Coronary artery (tissue), 2 donors: Measurements from ENCODE around the gene PCNX2.

Source experiments
- DNase-seq: peaks from one replicate; pipeline ENCODE4 v3.0.0-alpha.2; 2017; ENCODE audit warnings: low spot score
- H3K27ac ChIP-seq, 2 donors: fragments of 200-600 bp; sonication (generic); one replicate each; pipeline ENCODE4 v1.5.1; 2016 to 2019
- H3K4me3 ChIP-seq: fragments of 200-600 bp; sonication (generic); 2 replicates; pipeline ENCODE4 v1.5.1; 2016; ENCODE audit warnings: mild to moderate bottlenecking, moderate library complexity
- CTCF ChIP-seq: fragments of 200-600 bp; sonication (generic); IDR thresholded peaks from one replicate; pipeline ENCODE4 v1.5.1; 2019; ENCODE audit warnings: antibody characterized with exemption

The PCNX2 gene

GRCh38 chr1:232954594-232955365, 340.7 kb downstream of the PCNX2 start:
- no peak overlapping the region for H3K4me3 ChIP-seq
- TF ChIP-seq CTCF, result no peak
- no peak for DNase-seq
- no peak overlapping the region for H3K27ac ChIP-seq

GRCh38 chr1:232952514-232953499, 342.7 kb downstream of the PCNX2 start:
- Histone ChIP-seq H3K27ac (no peak overlapping the region), H3K4me3 (no peak overlapping the region)
- no peak for DNase-seq
- peak; percentile 35 for TF ChIP-seq CTCF

GRCh38 chr1:232951605-232952004, 343.9 kb downstream of the PCNX2 start:
- no peak overlapping the region for H3K27ac ChIP-seq

GRCh38 chr1:232951180-232951579, 344.3 kb downstream of the PCNX2 start:
- DNase-seq, result no peak
- TF ChIP-seq CTCF, result no peak
- no peak overlapping the region for H3K27ac ChIP-seq
- peak overlapping the region; percentile 95 for H3K4me3 ChIP-seq

More at GRCh38 chr1:232951605-232952004, 343.9 kb downstream of the PCNX2 start:
- no peak for DNase-seq
- TF ChIP-seq CTCF, result no peak
- H3K4me3 ChIP-seq, result peak overlapping the region; percentile 95

- H3K4me3 ChIP-seq, result peak within 1 kb of the TSS; percentile 95
- H3K27ac ChIP-seq, result peak within 1 kb of the TSS; percentile 62 to 88
- no peak for TF ChIP-seq CTCF
- peak; percentile 92 for DNase-seq
Measured at GRCh38 chr1:232950197-232951176, 345.0 kb downstream of the PCNX2 start, which contains the start of gene NTPCR. TSS of gene NTPCR (plus strand) at chr1:232950611. CDS start at chr1:232950711, 100 bp downstream.

GRCh38 chr1:232949636-232950196, 345.8 kb downstream of the PCNX2 start:
- no peak for DNase-seq

More at GRCh38 chr1:232949636-232950196, 345.8 kb downstream of the PCNX2 start:
- peak overlapping the region; percentile 95 for H3K4me3 ChIP-seq
- peak overlapping the region; percentile 62 to 88 for H3K27ac ChIP-seq
- TF ChIP-seq CTCF, result no peak
